Heart left ventricle (tissue), 16 donors: Measurements from ENCODE around the gene BRD9. TPM values are rescaled to one million over a fixed set of nuclear protein-coding genes. Genes with fewer than 3 reads are reported as not detected.

Experiments used
- ATAC-seq, 4 donors: fragments of 200-7000 bp; cut with Tn5 transposase; one replicate each; pipeline ENCODE4 v1.9.1; 2020 to 2022; ENCODE audit warnings: moderate library complexity in 4 of 4, mild to moderate bottlenecking in 3 of 4, moderate number of reproducible peaks in 1 of 4
- DNase-seq, 5 donors: peaks; one replicate each; pipeline ENCODE4 v3.0.0-alpha.2; 2020
- H3K27ac ChIP-seq, 12 donors: fragments of 200-600 bp; sonication (generic) in 4 of 12; one replicate each; pipeline versions ENCODE4 v1.5.0 to v1.8.0; 2016 to 2022; ENCODE audit warnings: mild to moderate bottlenecking in 2 of 12
- H3K27me3 ChIP-seq, 9 donors: fragments of 200-600 bp; sonication (generic) in 2 of 9; one replicate each; pipeline versions ENCODE4 v1.5.1 to v1.8.0; 2016 to 2022; ENCODE audit warnings: mild to moderate bottlenecking in 3 of 9
- H3K36me3 ChIP-seq, 9 donors: fragments of 200-600 bp; sonication (generic) in 2 of 9; one replicate each; pipeline versions ENCODE4 v1.5.0 to v1.8.0; 2018 to 2022; ENCODE audit warnings: mild to moderate bottlenecking in 2 of 9
- H3K4me1 ChIP-seq, 12 donors: fragments of 200-600 bp; sonication (generic) in 4 of 12; one replicate each; pipeline versions ENCODE4 v1.5.0 to v1.8.0; 2016 to 2022; ENCODE audit warnings: mild to moderate bottlenecking in 3 of 12
- H3K4me3 ChIP-seq, 12 donors: fragments of 200-600 bp; sonication (generic) in 4 of 12; one replicate each; pipeline versions ENCODE4 v1.5.0 to v1.8.0; 2017 to 2022; ENCODE audit warnings: mild to moderate bottlenecking in 9 of 12, moderate library complexity in 4 of 12
- H3K9me3 ChIP-seq, 12 donors: fragments of 200-600 bp; sonication (generic) in 4 of 12; one replicate each; pipeline versions ENCODE4 v1.5.0 to v1.8.0; 2016 to 2022; ENCODE audit warnings: mild to moderate bottlenecking in 1 of 12
- CTCF ChIP-seq, 12 donors: fragments of 200-600 bp; sonication (generic) in 4 of 12; IDR thresholded peaks; one replicate each; pipeline versions ENCODE4 v1.5.0 to v1.8.0; 2018 to 2022; ENCODE audit warnings: antibody characterized with exemption in 12 of 12, mild to moderate bottlenecking in 5 of 12
- POLR2A ChIP-seq, 2 donors: fragments of 450-650 bp; IDR thresholded peaks; one replicate each; pipeline ENCODE4 v1.6.1; 2017; ENCODE audit warnings: antibody characterized with exemption in 2 of 2, mild to moderate bottlenecking in 2 of 2, moderate library complexity in 2 of 2
- WGBS, 4 donors: extraction: QIAGEN DNeasy Blood & Tissue Kit in 2 of 4; methylation state at CpG; one replicate each; pipeline versions ENCODE4 v1.1.5 to v1.1.7; 2013 to 2018; 5-methylcytosine and 5-hydroxymethylcytosine counted together
- intact Hi-C, 10 donors: fragments of 100-400 bp; cut with DNase I; formaldehyde crosslinking; loops; one replicate each; pipeline versions ENCODE4 v1.11.1 to v1.14.2; 2022
- polyA plus RNA-seq, 2 donors: library from polyadenylated mRNA; stranded (reverse); fragments of 200-250 nt; gene quantifications; one replicate each; pipeline ENCODE4 v1.2.3, GENCODE V29; 2013
- total RNA-seq, 9 donors: library from RNA; depleted of rRNA in 2 of 9; stranded (reverse); fragments of >200 nt in 2 of 9; fragmentation: NEBNext Ultra II Directional in 3 of 9; extraction: Animal tissue kit (Norgen Biotek cat#: 25700) in 3 of 9; gene quantifications; one replicate each; pipeline versions ENCODE4 v1.1.0 to v1.2.4, GENCODE V29; 2016 to 2023
- donor health status: ischemic (EF 13 %, LVEDD 7.1; RV severe dilation, severe dysfunction).
- donor health status: healthy with polysubstance abuse.
- donor health status: DM: no; HTN: yes; CAD: no.
- donor health status: DM: no; HTN: no; CAD: no.
- donor health status: ischemic (EF 25% LVEDD 6.9; RV normal size, moderate dysfunction).
- donor health status: ischemic (EF 25% LVEDD 5.7; RV mildly dilated, moderate dysfunction).
- donor health status: healthy.
- donor health status: DM: yes; HTN: yes; CAD: no.
- donor health status: ischemic (EF 35%, LVEDD 5.7; RV mildly dilated, moderate dysfunction).
- donor health status: nonischemic (EF 11% LVEDD 7.7; RV severe dilation, severe dysfunction).
- donor health status: DM: yes; HTN: yes; CAD: no.
- donor health status: PGD.
- donor health status: ischemic (EF 29% LVEDD 5.4; RV normal size, mild dysfunction).
- donor health status: nonischemic (EF 23%, LVEDD 6.1; RV moderate dilation, normal function).

BRD9 gene
- total and polyA plus RNA-seq, 11 donors = 17.5 to 32.1 (median 22.5) TPM

GRCh38 chr5:909994-910768, 17.6 kb upstream of the BRD9 start:
- Histone ChIP-seq H3K9me3 (no peaks in the 10 kb centered on the region), H3K27me3 (no peaks in the 10 kb centered on the region), H3K4me3 (no peak overlapping the region), H3K27ac (no peak overlapping the region), H3K4me1 (no peaks in the 10 kb centered on the region), H3K36me3 (peaks cover 0 to 17% (median 0%) of the 10 kb centered on the region in 9 donors)
- no peak for DNase-seq
- TF ChIP-seq CTCF (IDR thresholded peaks at IDR 0.05) (no peak), POLR2A (IDR thresholded peaks at IDR 0.05) (no peak)
- no peak for ATAC-seq
- 95 to 98% (median 97%) methylated on average over 18 of the region's 18 CpGs for WGBS, 4 donors
- intact Hi-C loops = loop anchor here in 5 of 10 donors (10.0 kb wide), 2 partner anchors 435 to 465 kb away; partner anchors contain the start of gene EXOC3 (in 5 of the 5)

GRCh38 chr5:909086-909485, 16.5 kb upstream of the BRD9 start:
- intact Hi-C loops = loop anchor here in 5 of 10 donors (10.0 kb wide), 2 partner anchors 434 to 464 kb away; partner anchors contain the start of gene EXOC3 (in 5 of the 5)
- DNase-seq = no peak
- H3K4me3 ChIP-seq = no peak overlapping the region
- H3K36me3 ChIP-seq = peaks cover 0 to 17% (median 0%) of the 10 kb centered on the region in 9 donors
- H3K4me1 ChIP-seq = no peaks in the 10 kb centered on the region
- H3K27ac ChIP-seq = no peak overlapping the region
- no peak for TF ChIP-seq POLR2A (IDR thresholded peaks at IDR 0.05)
- no peak for TF ChIP-seq CTCF (IDR thresholded peaks at IDR 0.05)
- WGBS, 4 donors = 93 to 97% (median 95%) methylated on average over 6 to 8 of the region's 8 CpGs
- no peak for ATAC-seq
- H3K27me3 ChIP-seq = no peaks in the 10 kb centered on the region
- no peaks in the 10 kb centered on the region for H3K9me3 ChIP-seq

GRCh38 chr5:908172-908571, 15.6 kb upstream of the BRD9 start:
- Histone ChIP-seq H3K36me3 (peaks cover 0 to 17% (median 0%) of the 10 kb centered on the region in 9 donors), H3K27me3 (no peaks in the 10 kb centered on the region), H3K27ac (no peak overlapping the region), H3K9me3 (no peaks in the 10 kb centered on the region), H3K4me3 (no peak overlapping the region), H3K4me1 (no peaks in the 10 kb centered on the region)
- ATAC-seq (no peak), DNase-seq (no peak)
- WGBS, 4 donors = 94 to 98% (median 97%) methylated on average over 16 of the region's 16 CpGs
- intact Hi-C loops = loop anchor here in 5 of 10 donors (10.0 kb wide), 2 partner anchors 433 to 463 kb away; partner anchors contain the start of gene EXOC3 (in 5 of the 5)
- TF ChIP-seq CTCF (IDR thresholded peaks at IDR 0.05) (no peak), POLR2A (IDR thresholded peaks at IDR 0.05) (no peak)

GRCh38 chr5:907366-907910, 14.8 kb upstream of the BRD9 start:
- H3K4me1 ChIP-seq = peaks cover 0 to 4% (median 0%) of the 10 kb centered on the region in 12 donors
- no peaks in the 10 kb centered on the region for H3K9me3 ChIP-seq
- H3K36me3 ChIP-seq = peaks cover 0 to 17% (median 0%) of the 10 kb centered on the region in 9 donors
- ATAC-seq (no peak), DNase-seq (no peak)
- no peak overlapping the region for H3K27ac ChIP-seq
- no peaks in the 10 kb centered on the region for H3K27me3 ChIP-seq
- intact Hi-C loops = loop anchor here in 5 of 10 donors (10.0 kb wide), 2 partner anchors 433 to 463 kb away; partner anchors contain the start of gene EXOC3 (in 5 of the 5)
- 92 to 98% (median 95%) methylated on average over 6 to 7 of the region's 7 CpGs for WGBS, 4 donors
- H3K4me3 ChIP-seq = no peak overlapping the region
- TF ChIP-seq CTCF (IDR thresholded peaks at IDR 0.05) (no peak), POLR2A (IDR thresholded peaks at IDR 0.05) (no peak)
